ENCODE measurements around the gene PRSS21. TPM values are rescaled to one million over a fixed set of nuclear protein-coding genes. Genes with fewer than 3 reads are reported as not detected.

PRSS21 gene
- polyA plus RNA-seq, 1 experiment, result 0.13 TPM

GRCh38 chr16:2857451-2858244 lies 40.6 kb downstream of the PRSS21 start, which contains the start of gene PRSS22:
PRSS22 (minus strand) TSS chr16:2858170; CDS start chr16:2858104, 66 bp downstream.
- Histone ChIP-seq H3K36me3 (ENCODE audit: control insufficient read depth, insufficient read depth, low read length) (no peaks in the 10 kb centered on the region), H3K4me3 (ENCODE audit: low read depth, low read length) (no peak within 1 kb of the TSS), H3K27me3 (ENCODE audit: control insufficient read depth, insufficient read depth, low read length) (peaks cover 10% of the 10 kb centered on the region)
- ChIA-PET CTCF (interaction anchor here (4.8 kb wide), 1 partner anchor 19 kb away, joined by 25 read pairs; no protein-coding TSS in a partner anchor), POLR2A (no interaction called here)
- DNase-seq (ENCODE audit: low read depth), result no peak
- no peak for TF ChIP-seq CTCF (IDR thresholded peaks at IDR 0.05; ENCODE audit: insufficient read depth, low read depth, low read length)

- Histone ChIP-seq H3K27me3 (ENCODE audit: control insufficient read depth, insufficient read depth, low read length) (peaks cover 10% of the 10 kb centered on the region), H3K36me3 (ENCODE audit: control insufficient read depth, insufficient read depth, low read length) (no peaks in the 10 kb centered on the region), H3K4me3 (ENCODE audit: low read depth, low read length) (no peak overlapping the region)
- TF ChIP-seq CTCF (IDR thresholded peaks at IDR 0.05; ENCODE audit: insufficient read depth, low read depth, low read length), result no peak
- ChIA-PET POLR2A (no interaction called here), CTCF (no interaction called here)
- DNase-seq (ENCODE audit: low read depth), result no peak
These were observed 41.4 kb downstream of the PRSS21 start for GRCh38 chr16:2858245-2859025.

- ChIA-PET POLR2A (no interaction called here), CTCF (interaction anchor here (1.1 kb wide), 1 partner anchor 22 kb away, joined by 5 read pairs; no protein-coding TSS in a partner anchor)
- no peak overlapping the region for H3K4me3 ChIP-seq (ENCODE audit: low read depth, low read length)
- no peaks in the 10 kb centered on the region for H3K36me3 ChIP-seq (ENCODE audit: control insufficient read depth, insufficient read depth, low read length)
- TF ChIP-seq CTCF (IDR thresholded peaks at IDR 0.05; ENCODE audit: insufficient read depth, low read depth, low read length), result no peak
- peaks cover 10% of the 10 kb centered on the region for H3K27me3 ChIP-seq (ENCODE audit: control insufficient read depth, insufficient read depth, low read length)
- DNase-seq (ENCODE audit: low read depth), result no peak
These were observed 42.7 kb downstream of the PRSS21 start for GRCh38 chr16:2859686-2860265.

- no peak overlapping the region for H3K4me3 ChIP-seq (ENCODE audit: low read depth, low read length)
- H3K36me3 ChIP-seq (ENCODE audit: control insufficient read depth, insufficient read depth, low read length), result no peaks in the 10 kb centered on the region
- peaks cover 10% of the 10 kb centered on the region for H3K27me3 ChIP-seq (ENCODE audit: control insufficient read depth, insufficient read depth, low read length)
- no peak for TF ChIP-seq CTCF (IDR thresholded peaks at IDR 0.05; ENCODE audit: insufficient read depth, low read depth, low read length)
- POLR2A ChIA-PET, result no interaction called here
- DNase-seq (ENCODE audit: low read depth), result no peak
- CTCF ChIA-PET, result interaction anchor here (1.1 to 1.4 kb wide), 3 partner anchors 15 to 23 kb away, joined by 4 to 8 read pairs (median 5); no protein-coding TSS in a partner anchor
These were observed 44.0 kb downstream of the PRSS21 start for GRCh38 chr16:2860826-2861567.

Data from BJ (cell line).